Measurements from ENCODE around the gene UPP2.

The UPP2 gene

DNA sequence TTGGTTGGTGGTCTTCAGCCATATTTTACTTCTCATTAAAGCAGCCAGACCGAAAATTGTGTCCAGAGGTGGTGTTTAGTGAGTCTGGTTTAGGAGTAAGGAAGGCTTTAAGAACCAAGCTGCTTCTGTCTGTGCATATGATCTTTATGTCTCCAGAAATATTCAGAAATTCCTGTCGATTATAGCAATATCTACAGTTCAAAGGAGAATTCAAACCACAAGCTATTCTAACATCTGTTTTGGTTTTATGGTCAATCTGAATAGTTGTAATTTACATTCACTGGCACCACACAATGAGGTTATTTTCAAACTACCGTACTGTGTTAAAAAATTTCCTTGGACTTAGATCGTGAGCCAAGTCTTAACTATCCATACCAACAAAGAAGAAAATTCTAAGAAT, 11.3 kb downstream of the UPP2 start:
- DNase-seq = no peak

DNA sequence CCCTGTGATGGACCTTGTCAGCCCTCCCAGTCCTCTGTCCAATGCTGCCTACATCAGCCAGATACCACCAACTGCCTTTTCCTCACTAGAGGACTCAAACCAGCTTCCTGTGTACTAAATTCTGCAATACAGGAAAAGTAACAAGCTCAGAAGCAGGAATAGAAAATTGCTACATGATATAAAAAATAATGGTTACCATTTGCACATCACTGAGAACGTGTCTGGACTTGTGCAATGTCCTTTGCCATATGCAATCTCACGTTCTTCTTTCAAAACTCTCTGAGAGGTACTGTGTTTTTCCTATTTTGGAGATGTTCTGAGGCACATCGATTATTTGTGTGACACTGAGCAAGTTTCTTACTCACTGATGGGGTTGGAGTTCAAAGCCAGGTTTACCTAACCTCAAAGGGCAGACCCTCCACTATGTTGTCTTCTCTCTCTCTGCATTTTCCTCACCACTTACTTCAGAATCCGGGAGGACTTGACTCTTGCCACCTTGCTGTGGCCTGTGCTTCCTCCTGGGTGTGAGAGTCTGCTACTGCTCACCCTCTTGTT, 12.1 kb downstream of the UPP2 start:
- no peak for DNase-seq

- no peak for DNase-seq
Measured at GRCh38 chr2:158114516-158114915, 12.8 kb downstream of the UPP2 start.

- no peak for DNase-seq
Measured at GRCh38 chr2:158115202-158115767, 13.6 kb downstream of the UPP2 start.

DNA sequence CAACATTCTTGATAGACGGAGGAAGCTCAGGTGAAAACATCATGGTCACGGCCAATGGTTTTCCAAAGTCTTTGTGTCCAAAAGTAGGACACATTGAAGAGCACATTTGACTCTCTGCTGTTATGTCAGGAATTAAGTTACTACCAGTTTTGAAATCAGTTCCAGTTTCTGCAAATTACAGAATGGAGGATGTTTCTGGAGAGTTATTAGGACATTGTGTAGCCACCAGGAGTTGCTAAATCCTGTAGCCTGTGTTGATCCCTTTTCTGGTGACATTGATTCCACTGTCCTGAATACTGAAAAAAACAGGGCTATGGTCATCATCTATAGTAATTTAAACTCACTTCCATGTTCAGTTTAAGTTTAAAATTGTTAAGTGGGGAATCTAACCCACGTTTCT, 15.3 kb downstream of the UPP2 start:
- DNase-seq = no peak

DNA sequence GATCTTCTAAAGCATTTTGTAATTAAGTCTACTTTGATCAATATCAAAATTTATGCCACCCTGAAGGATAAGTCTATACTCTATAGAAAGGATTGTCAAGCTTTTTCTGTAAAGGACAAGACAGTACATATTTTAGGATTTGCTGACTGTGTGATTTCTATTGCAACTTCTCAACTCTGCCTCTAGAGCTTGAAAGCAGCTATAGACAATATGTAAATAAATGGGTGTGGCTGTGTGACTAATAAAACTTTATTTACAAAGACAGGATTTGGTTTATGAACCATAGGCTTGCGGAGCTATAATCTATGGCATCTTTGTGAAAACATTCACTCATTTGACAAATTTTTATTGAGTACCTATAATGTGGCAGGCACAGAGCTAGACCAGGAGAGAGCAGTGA, 18.4 kb downstream of the UPP2 start:
- DNase-seq = no peak

- DNase-seq = no peak
Measured at GRCh38 chr2:158120664-158121641, 19.3 kb downstream of the UPP2 start.

- DNase-seq = no peak
Measured at GRCh38 chr2:158124896-158125295, 23.2 kb downstream of the UPP2 start.

GRCh38 chr2:158125756-158126498, 24.3 kb downstream of the UPP2 start:
- DNase-seq = no peak

- no peak for DNase-seq
Measured at GRCh38 chr2:158127380-158127804, 25.7 kb downstream of the UPP2 start.

GRCh38 chr2:158128168-158128973, 26.7 kb downstream of the UPP2 start:
- no peak for DNase-seq

DNA sequence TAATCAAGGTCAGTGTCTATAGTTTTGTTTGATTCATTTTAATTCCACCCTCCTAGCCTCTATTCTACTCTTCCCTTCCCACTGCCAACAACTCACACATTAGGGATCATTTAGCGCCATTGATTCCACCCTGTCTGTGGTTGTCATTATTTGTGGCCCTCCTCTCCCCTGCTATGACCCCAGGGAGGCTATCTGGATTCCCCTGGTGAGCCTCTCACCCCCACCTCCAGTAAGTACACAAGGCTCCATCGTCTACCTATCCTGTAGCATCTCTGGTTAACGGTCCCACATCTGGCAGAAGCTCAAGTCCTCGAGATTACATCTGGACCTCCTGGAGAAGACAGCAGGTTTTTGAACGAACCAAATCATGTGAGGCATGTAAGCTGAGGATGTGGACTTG, 27.4 kb downstream of the UPP2 start:
- DNase-seq = no peak

DNA sequence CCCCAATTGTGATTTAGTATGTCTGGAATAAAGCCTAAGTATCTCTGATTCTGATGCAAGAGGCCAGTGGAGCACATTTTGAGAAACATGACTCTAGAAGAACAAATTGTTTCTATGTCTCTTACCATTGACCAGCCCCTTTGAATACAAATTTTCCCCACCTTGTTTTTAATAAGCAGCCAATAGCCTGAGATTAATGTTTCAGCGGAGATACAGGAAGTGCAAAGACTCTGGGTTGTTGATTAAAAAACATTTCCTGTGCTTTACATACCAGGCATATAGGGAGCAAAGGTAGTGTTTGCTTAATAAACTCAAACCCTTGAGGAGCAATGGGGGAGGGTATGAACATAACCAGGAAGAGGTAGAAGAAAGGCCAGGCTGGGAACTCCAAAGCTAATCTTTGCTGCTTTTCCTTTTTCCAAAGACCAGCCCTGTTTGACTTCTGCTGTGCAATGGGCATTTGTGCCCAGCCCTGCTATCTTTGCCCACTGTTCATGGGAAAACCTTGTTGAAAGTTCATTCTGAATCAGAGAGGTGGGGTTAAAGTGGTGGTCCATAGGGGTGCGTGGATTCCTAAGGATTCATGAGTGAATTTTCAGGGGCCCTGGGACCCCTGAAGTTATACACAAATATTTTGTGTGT, 29.3 kb downstream of the UPP2 start:
- no peak for DNase-seq

GRCh38 chr2:158131483-158131912, 29.8 kb downstream of the UPP2 start:
- no peak for DNase-seq

DNA sequence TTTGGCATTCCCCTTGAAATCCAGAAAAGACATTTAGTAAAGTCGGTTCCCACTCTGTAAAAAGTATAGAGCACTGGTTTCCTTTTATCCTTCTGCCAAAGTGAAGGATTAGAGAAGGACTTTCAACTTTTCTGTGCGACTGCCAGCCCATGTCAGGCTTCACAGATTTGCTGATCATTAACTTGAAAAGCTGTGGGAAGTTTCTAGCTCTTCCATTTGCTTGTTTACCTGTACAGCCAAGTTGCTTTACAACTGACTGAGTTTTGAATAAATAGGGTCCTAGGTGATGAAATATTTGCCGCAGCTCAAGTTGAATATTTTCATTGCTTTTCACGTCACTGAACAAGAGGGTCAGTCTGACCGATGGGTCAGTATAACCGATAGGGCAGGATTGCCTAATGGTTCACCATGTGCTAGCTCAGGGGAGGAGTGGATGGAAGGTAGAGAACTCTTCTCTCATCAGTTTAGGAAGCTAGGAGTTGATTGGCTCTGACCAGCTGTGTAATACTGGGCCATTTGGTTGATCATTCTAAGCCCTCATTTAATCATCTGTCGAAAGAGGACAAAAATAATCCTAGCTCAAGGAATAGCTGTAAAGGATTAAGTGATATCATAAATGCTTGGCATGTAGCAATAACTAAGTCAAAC, 30.4 kb downstream of the UPP2 start:
- DNase-seq = no peak

DNA sequence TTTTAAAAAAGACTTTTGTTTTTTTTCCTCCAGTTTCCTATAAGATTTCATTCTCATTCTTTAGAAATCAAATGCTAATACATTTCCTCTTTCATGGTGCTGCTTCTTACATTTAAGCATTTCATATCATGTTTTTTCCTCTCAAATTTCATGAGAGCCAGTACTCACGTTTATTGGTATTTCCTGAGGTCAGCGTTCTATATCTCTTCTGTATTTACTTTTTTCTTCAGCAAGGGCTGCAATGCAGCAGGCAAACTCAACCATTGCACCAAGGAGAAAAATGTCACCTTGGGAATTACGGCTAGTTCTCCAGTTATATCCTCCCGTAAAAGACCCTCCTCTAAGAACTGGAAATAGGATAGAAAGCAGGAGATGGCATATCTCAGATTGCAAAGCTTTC, 32.4 kb downstream of the UPP2 start:
- DNase-seq = no peak

DNA sequence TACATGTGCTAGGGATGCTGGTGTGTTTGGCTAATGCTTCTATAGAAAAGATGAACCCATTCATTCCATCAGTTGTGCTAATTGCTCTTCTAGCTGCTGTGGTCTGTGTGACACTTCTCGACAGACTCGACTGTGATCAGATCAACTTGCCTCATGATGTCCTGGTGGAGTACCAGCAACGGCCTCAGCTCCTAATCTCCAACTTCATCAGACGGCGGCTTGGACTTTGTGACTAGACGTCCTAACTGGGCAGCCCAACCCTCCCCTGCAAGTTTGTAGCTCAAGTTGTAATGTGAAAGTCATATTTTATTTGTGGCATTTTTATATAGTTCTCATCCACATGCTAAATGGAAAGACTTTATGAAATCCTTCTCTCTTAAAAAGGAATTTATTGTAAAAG, 33.0 kb downstream of the UPP2 start:
- no peak for DNase-seq

GRCh38 chr2:158135096-158135495, 33.4 kb downstream of the UPP2 start:
- no peak for DNase-seq

DNA sequence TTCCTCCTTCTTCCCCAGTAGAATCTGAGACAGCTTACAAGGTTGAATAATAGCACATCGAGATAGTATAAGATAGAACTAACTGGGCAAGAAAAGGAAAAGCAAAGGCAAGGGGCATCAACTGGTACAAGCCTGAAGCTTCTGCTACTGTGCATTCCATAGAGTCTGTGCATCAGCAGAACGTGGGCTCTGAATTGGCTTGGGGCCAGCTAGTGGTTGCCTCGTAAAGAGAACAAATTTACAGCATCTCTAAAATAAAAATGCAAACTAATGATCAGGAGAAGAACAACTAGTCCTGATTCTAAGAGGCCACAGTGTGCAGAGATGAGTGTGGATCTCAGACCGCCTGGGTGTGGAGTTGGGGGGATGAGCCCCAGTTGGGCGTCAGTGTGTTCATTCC, 36.6 kb downstream of the UPP2 start:
- no peak for DNase-seq

DNA sequence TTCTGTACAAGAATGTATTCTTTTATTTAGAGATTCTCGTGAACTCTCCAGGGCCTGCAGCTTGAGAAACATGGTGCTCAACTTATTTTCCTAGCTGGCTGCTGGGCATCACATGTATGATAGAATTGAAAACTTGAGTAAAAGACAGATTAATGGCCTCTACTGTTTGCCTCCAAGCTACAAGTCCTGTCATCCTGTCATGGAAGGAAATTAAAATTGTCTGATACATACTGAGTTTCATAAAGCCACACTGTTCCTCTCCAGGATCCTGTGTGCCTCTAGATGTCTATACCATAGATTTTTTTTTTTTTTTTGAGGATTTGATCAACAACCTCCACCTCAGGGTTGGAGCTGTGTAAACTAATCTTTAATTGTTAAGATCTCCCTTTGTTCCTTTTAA, 38.5 kb downstream of the UPP2 start:
- DNase-seq = no peak

GRCh38 chr2:158142165-158142564, 40.5 kb downstream of the UPP2 start:
- no peak for DNase-seq
